Measurements from ENCODE around the gene CMC1.
A peak's percentile ranks its signal among the peaks of the same experiment; 100 is the strongest.

CMC1 gene

DNA sequence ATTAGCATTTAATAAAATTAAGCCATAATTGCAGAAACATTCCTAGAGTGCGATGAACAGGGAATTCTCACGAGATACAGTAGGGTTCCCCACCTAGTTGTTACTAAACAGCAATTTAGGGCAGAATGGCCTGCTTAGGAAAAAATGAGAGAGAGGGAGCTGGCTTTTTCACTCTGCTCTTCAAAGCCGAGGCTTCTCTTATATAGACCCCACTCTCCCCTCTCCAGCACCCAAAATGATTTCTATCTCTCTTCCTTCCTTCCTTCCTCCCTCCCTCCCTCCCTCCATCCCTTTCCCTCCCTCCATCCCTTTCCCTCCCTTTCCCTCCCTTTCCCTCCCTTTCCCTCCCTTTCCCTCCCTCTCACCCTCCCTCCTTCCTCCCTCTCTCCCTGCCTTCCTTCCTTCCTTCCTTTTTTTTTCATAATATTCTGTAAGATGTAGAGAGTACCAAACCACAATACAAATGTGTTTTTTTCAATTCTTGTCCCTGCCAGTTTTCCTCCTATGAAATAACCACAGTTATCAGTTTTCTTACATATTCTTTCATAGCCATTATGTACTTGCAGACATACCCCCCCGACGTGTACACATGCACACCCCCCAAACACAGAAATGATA lies 59.0 kb downstream of the CMC1 start:
- ChIA-PET CTCF (no interaction called here), POLR2A (no interaction called here)
- TF ChIP-seq, protein P1, sequence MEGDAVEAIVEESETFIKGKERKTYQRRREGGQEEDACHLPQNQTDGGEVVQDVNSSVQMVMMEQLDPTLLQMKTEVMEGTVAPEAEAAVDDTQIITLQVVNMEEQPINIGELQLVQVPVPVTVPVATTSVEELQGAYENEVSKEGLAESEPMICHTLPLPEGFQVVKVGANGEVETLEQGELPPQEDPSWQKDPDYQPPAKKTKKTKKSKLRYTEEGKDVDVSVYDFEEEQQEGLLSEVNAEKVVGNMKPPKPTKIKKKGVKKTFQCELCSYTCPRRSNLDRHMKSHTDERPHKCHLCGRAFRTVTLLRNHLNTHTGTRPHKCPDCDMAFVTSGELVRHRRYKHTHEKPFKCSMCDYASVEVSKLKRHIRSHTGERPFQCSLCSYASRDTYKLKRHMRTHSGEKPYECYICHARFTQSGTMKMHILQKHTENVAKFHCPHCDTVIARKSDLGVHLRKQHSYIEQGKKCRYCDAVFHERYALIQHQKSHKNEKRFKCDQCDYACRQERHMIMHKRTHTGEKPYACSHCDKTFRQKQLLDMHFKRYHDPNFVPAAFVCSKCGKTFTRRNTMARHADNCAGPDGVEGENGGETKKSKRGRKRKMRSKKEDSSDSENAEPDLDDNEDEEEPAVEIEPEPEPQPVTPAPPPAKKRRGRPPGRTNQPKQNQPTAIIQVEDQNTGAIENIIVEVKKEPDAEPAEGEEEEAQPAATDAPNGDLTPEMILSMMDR (IDR thresholded peaks at IDR 0.05; ENCODE audit: control extremely low read depth, extremely low read depth, low read depth, missing control alignments): no peak
- no peak for DNase-seq (ENCODE audit: extremely low spot score)

DNA sequence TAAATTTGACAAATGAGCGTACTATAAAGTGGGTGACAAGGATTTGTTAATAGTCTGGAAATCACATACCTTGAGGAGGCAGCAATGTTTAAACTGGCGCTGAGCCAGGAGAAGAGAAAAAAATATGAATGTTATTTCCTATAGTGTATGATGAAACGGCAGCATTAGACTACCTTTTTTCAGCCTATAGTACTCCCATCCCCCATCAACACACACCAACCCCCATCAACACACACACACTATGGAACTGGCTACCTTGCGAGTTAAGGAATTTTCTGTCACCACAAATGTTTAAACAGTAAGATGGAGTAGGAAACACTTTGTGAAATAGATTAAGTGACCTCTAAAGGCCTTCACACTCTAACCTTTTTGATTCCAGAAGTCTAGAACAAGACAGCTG lies 60.3 kb downstream of the CMC1 start:
- DNase-seq (ENCODE audit: extremely low spot score): no peak
- TF ChIP-seq, protein P1 (IDR thresholded peaks at IDR 0.05; ENCODE audit: control extremely low read depth, extremely low read depth, low read depth, missing control alignments): no peak
- ChIA-PET CTCF (no interaction called here), POLR2A (no interaction called here)

DNA sequence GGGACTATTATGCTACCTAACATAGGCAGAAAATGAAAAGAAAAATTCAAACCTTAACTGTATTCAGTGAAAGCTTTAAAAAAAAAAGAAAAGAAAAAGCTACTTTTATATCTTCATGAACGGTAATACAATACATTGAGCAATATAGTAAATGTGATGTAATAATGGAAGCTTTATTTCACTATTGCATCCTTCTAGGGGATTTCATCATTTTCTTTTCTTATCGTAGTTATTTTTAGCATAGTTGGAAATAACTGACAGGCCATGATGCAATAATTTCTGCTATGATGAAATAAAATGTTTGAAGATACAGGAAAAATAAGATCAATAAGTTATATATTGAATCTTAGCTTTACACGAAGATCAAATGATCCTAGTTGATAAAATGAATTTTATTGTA lies 66.8 kb downstream of the CMC1 start:
- TF ChIP-seq, protein P1 (IDR thresholded peaks at IDR 0.05; ENCODE audit: control extremely low read depth, extremely low read depth, low read depth, missing control alignments): no peak
- DNase-seq (ENCODE audit: extremely low spot score): no peak
- POLR2A ChIA-PET: no interaction called here
- CTCF ChIA-PET: interaction anchor here (1.2 to 1.9 kb wide), 6 partner anchors 9 to 596 kb away, joined by 3 to 13 read pairs (median 4); no protein-coding TSS in a partner anchor

DNA sequence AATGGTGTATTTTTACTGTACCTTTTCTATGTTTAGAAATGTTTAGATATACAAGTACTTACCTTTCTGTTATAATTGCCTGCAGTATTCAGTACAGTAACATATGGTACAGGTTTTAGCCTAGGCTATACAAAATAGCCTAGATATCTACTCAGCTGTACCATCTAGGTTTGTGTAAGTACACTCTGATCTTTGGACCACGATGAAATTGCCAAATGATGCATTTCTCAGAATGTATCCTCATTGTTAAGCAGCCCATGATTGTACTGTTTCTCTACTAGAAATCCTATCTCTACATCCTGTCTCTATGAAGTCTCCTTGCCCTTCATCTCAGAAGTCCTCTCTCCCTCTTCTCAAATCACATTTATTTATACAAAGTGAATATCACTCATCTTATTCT lies 74.3 kb downstream of the CMC1 start:
- ChIA-PET CTCF (no interaction called here), POLR2A (no interaction called here)
- TF ChIP-seq, protein P1 (IDR thresholded peaks at IDR 0.05; ENCODE audit: control extremely low read depth, extremely low read depth, low read depth, missing control alignments): no peak
- no peak for DNase-seq (ENCODE audit: extremely low spot score)

DNA sequence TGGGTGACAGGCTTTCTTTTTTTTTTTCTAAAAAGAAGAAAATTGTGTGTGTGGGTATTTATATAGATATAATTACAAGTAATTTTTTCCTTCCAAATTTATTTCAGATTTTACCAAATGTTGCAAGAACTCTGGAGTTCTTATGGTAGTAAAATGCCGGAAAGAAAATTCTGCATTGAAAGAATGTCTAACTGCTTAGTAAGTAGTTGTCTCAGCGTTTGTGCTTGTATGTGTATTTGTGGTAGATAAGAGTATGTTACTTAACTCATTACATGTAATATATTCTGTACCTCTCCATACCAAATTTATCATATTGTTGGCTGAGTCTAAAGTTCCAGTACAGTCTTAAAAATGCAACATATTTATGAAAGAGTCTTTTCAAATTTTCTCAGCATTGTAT lies 74.8 kb downstream of the CMC1 start:
- ChIA-PET CTCF (no interaction called here), POLR2A (no interaction called here)
- DNase-seq (ENCODE audit: extremely low spot score): no peak
- TF ChIP-seq, protein P1 (IDR thresholded peaks at IDR 0.05; ENCODE audit: control extremely low read depth, extremely low read depth, low read depth, missing control alignments): no peak

DNA sequence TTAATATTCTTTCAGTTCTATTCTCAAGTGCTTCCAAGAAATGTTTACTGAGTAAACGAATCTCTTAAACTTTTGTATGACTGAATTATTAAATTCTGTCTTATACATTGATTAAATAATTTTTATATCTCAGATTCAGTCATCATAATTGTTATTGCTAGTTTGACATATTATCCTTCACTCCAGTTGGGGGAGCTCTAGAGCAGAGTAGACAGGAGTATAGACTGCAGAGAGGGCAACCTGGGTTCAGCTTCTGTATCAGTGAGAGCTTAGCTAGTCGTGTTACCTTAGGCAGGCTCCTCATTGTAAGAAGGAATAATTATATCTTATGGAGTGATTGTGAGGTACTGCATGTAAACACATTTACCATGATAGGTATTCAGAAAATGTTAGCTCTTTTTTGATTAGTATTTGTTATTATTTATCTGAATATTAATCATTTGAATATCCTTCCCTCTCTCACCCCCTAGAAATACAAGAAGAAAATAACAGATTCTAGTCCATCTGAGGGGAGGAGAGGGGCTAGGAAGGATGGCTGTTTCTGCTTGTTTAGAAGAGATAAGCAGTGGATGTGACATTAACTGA lies 76.1 kb downstream of the CMC1 start:
- TF ChIP-seq, protein P1 (IDR thresholded peaks at IDR 0.05; ENCODE audit: control extremely low read depth, extremely low read depth, low read depth, missing control alignments): peak; percentile 42
- ChIA-PET CTCF (interaction anchor here (0.7 to 3.3 kb wide), 19 partner anchors 10 to 606 kb away, joined by 3 to 35 read pairs (median 4); partner anchors contain the start of genes AZI2, EOMES and ZCWPW2), POLR2A (no interaction called here)
- DNase-seq (ENCODE audit: extremely low spot score): peak; percentile 22
